HG03108 (cell line): ENCODE data around the gene APELA.
A peak's percentile ranks its signal among the peaks of the same experiment; 100 is the strongest.
"Not testable (repeated sequence)": the region's sequence is repeated elsewhere in the genome, so short reads cannot be mapped to it uniquely, and the experiment has no call there.

Experiments used
- ATAC-seq: cut with Tn5 transposase; IDR thresholded peaks from one replicate; pipeline ENCODE4 v1.9.1; 2021; ENCODE audit warnings: moderate library complexity; ENCODE audit not compliant: unreplicated experiment

The APELA gene

DNA sequence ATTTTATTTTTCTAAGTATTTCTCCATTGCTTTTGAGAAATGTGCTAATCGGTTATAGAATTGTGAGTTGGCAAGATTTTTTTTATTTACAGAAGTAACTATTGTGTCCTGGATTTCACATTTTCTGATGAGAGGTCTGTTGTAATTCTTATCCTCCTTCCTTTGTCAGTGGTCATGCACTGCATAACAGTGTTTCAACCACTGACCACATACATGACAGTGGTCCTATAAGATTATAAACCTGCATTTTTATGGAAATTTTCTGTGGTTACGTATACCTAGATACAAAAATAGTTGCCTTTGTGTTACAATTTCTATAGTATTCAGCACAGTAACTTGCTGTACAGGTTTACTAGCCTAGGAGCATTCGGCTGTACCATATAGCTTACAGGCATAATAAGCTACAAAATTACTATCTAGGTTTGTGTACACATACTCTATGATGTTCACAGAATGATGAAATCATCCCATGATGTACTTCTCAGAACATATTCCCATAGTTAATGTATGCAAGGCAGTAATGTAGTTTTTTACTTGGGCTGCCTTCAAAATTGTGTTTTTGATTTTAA, 47.8 kb downstream of the APELA start:
- no peak for ATAC-seq

DNA sequence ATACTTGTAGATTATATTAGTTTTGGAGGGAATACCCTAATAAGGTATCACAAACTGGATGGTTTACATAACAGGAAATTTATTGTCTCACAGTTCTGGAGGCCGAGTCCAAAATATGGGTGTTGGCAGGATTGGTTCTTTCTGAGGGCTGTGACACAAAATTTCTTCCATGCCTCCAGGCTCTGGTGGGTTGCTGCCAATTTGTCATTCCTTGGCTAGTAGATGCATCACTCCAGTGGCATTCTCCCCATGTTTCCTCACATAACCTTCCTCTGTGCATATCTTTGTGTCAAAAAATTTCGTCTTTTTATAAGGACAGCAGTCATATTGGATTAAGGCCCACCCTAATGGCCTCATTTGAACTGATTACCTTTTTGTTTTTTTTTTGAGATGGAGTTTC, 49.3 kb downstream of the APELA start:
- ATAC-seq: no peak

DNA sequence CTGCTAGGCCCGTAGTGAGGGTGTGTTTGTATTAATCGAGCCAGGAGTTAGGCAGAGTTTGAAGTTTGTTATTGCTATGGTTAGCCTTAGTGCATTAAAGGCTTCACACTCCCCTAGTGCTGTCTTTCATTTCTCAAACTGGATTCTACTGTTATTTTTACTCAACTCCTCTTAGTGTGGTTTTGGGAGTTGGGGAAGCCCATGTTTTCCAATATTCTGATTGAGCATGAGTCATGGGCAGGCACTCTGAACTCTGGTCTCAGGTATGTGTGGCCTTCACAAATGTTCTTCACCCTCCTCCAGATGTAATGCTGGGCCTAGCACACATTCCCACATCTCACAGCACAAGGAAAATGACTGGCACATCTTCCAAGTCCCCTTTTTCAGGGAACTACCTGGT, 50.1 kb downstream of the APELA start:
- not testable (repeated sequence) for ATAC-seq

DNA sequence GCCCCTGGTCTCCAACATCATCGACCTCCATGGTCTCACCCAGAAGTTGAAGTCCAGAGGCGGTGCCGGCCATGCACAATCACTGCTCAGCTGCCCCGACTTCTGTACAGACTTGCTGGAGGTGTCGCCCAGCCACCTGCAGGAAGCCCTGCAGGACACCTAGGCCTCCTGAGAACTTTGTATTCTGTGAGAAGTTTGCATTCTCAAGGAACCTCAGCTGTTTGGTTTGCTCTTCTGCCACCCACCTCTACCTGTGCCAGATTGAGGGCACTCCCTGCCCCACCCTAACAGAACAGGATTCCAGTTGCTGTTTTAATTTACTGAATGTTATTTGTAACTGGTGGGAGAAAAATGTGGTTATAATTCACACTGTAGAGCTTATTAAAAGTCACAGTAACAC, 53.7 kb downstream of the APELA start:
- ATAC-seq: no peak

DNA sequence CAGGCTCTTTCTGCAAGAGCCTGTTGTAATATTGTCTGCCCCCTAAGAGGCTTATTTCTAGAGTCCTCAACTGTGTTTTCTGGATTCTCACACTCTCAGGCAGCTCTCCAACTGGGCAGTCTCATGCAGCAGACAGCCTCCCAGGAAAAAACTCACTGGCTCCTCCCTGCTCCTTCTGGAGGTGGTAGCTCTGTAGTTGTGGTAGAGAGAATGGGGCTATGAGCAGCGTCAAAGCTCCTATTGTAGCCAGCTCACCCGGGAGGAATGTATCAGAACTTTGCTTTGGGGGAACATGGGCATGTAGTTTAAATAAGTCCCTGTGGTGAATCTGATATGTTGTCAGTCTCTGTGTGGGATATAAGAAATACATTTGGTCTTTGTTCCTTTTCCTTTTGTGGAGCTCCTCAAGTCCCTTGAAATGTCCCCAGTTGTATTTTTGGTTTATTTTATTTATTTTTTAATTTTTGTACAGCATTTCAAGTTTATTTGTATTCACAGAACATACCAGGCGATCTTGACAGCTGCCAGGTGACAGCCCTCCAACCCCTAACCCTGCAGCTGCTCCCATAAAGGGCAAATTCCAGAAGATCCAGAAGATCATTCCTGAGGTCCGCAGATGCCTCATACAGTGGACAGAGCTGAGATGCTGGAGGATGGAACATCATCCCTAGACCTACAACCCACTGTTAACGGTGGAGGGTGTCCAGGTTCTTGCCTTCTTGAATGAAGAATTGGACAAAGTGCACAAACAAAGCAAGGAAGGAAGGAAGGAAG, 54.8 kb downstream of the APELA start:
- no peak for ATAC-seq

DNA sequence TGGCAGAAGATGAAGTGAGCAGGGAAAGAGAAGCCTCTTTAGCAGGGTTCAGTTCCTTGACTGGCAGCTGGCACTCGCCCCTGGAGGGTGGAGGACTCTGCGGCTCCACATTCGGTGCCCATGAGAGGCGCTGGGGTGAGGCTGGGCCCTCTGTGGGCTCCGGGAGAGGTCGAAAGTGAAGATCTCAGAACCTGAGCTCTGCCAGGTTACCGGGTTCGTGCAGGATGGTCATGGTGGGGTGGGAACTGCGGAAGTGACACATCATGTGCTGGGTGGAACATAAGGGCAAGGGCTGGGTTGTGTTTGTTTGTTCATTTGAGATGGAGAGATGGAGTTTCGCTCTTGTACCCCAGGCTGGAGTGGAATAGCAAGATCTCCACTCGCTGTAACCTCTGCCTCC, 56.3 kb downstream of the APELA start:
- ATAC-seq: no peak

DNA sequence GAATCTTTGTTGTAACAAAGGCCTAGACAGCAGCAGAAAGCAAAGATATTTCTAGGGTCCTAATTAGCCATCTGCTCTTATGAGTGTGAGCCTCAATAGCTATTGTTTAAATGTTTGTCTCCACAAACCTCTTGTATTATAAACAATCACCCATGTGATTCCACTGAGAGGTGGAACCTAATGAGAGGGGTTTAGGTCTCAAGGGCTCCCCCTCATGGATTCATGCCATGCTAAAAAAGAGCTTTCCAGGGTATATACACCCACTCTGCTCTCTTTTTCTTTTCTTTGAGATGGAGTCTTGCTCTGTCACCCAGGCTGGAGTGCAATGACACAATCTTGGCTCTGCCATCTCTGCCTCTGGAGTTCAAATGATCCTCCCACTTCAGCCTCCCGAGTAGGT, 58.4 kb downstream of the APELA start:
- peak; percentile 46 for ATAC-seq

DNA sequence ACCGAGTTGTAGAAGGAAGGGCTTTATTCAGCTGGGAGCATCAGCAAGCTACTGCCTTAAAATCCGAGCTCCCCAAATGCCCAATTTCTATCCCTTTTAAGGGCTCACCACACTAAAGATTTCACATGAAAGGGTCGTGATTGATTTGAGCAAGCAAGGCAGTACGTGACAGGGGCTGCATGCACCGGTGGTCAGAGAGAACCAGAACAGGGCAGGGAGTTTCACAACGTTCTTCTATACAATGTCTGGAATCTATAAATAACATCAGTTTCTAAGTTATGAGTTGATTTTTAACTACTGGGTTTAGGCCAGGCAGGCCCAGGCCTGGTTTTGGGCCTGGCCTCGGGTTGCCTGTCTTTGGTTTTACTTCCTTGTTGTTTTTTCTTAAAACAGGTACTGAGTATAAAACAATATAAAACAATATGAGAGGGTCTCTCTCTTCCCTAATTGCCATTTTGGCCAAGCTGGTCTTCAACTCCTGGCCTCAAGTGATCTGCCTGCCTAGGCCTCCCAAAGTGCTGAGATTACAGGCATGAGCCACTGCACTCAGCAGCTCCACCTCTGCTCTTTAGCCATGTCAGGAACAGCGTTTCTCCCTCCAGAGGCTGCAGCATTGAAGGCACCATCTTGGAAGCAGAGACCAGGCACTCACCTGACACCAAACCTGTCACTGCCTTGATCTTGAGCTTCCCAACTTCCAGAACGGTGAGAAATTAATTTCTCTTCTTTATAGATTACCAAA, 59.1 kb downstream of the APELA start:
- ATAC-seq: peak; percentile 49

DNA sequence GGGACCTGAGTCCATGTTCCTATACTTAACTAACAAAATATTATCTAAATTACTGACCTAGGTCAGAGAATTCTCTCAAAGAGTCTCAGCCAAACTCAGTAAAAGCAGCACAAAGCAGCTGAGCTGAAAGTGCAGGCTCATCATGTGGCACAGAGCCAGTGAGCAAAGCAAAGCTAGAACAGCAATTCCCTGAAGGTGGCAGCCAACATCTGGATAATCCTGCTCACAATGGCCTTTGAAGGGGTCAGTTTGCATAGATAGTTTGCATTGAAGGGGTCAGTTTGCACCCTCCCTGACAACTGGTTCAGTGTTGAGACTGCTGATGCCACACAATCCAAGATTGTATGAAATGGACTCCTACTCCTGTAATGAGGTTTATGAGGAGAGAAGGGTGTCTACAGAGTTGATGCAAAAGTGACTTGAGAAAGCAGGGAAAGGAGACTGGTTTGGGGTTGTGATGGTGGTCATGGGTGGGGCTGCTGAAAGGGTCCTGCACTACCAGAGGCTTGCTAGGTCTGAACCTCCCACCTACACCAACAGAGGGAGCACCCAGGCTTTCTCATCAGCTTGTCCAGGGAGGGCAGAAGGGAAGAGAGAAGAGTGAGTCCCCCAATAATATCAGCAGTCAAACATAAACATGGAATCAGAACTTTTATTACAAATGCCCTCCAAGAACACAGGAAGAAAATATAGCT, 60.7 kb downstream of the APELA start:
- peak; percentile 41 for ATAC-seq

DNA sequence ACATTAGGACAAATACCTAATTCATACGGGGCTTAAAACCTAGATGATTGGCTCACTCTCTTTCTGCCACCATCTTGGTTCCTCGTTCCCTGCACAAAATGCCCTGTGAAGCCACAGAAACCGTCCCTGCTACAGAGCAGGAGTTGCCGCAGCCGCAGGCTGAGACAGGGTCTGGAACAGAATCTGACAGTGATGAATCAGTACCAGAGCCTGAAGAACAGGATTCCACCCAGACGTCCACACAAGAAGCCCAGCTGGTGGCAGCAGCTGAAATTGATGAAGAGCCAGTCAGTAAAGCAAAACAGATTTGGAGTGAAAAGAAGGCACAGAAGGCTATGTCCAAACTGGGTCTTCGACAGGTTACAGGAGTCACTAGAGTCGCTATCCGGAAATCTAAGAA, 66.2 kb downstream of the APELA start:
- ATAC-seq: no peak

DNA sequence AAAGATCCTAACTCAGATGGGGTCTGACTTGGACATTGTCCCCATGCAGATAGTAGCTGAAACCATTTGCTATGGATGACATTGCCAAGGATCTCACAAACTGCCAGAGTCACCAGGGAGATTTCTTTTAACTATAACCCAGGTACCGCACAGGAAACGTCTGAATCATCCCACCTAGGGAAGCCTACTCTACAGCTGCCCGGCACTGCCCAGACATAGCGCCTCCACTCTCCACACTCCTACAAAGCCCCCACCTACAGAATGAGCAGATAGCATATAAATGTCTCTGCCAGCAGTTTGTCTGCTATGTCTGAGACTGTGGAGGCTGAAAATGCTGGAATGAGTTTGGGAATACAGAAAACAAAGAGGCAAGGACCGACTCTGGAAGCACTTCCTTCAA, 68.2 kb downstream of the APELA start:
- no peak for ATAC-seq

DNA sequence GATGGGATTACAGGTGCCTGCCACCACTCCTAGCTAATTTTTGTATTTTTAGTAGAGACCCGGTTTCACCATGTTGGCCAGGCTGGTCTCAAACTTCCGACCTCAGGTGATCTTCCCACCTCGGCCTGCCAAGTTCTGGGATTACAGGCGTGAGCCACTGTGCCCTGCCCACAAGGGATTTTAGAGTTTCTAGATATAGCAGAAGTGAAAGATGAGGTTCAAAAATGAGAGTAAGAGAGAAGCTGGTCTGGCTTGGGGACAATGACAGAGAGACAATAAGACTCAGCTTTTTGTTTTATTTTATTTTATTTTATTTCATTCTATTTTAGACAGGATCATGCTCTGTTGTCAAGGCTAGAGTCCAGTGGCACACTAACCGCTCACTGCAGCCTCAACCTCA, 69.8 kb downstream of the APELA start:
- ATAC-seq: no peak
